ENCODE results near the gene CELA1.
A peak's percentile ranks its signal among the peaks of the same experiment; 100 is the strongest.
"Not testable (repeated sequence)": the region's sequence is repeated elsewhere in the genome, so short reads cannot be mapped to it uniquely, and the experiment has no call there.

CELA1 gene

GRCh38 chr12:51341251-51342007 lies 5.0 kb downstream of the CELA1 start:
- peak; percentile 19 for DNase-seq

GRCh38 chr12:51339750-51340149 lies 6.7 kb downstream of the CELA1 start:
- no peak for DNase-seq

- not testable (repeated sequence) for DNase-seq
Observed at GRCh38 chr12:51337336-51337735, 9.1 kb downstream of the CELA1 start.

GRCh38 chr12:51335931-51336330 lies 10.5 kb downstream of the CELA1 start:
- DNase-seq: no peak

- no peak for DNase-seq
Observed at GRCh38 chr12:51334764-51335163, 11.7 kb downstream of the CELA1 start.

GRCh38 chr12:51333536-51333935 lies 12.9 kb downstream of the CELA1 start:
- DNase-seq: no peak

DNA sequence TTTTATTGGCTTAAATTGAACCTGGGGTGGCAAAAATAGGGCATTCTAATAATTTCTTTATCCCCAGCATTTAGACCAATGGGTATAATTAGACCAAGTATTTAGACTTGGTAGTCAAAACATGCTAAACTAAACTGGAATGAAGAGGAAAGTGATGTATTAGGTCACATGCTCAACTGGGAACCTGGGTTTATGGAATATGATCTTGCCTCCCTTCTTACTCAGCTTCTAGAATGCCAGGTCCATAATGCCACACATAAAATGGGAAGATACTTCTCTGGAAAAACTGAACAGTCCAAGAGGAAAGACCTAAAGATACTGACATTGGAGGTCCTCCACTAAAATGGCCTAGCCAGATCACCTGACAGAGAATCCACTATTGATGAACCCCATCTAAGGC lies 16.3 kb downstream of the CELA1 start:
- no peak for DNase-seq

DNA sequence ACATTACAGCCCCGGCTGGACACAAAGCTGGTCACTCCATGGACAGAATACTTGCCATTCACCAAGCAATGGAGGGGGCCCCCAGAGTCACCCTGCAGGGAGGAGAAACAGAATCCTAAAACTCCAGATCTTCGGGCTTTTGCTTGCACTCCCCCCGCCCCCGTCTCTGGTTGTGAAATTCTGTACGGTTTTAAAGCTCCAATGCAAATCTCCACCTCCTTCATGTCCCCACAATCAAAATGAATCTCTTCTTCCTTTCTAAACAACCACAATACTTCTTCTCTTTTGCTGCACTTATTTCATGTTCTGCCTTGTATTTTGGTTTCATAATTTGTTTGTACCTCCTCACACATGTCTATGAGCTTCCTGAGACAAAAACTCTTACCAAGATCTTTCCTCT lies 16.7 kb downstream of the CELA1 start:
- no peak for DNase-seq

DNA sequence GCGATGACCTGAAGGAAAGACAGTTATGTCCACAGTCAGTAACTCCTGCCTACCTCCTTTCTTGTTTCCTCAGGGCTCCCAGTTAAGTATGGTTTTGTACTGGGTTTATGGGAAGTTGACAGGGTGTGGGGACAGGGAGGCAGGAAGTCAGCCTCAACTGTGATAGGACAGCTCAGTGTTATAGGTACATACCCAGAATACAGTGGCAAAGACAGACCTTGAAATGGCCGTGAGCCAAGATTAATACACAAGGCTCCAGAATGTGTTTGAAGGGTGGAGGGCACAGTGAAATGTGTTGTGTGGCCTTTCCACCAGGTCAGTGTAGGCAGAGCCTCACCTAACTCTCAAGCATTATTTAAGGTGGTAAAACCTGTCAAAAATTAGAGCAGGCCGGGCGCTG lies 17.9 kb downstream of the CELA1 start:
- DNase-seq: no peak

DNA sequence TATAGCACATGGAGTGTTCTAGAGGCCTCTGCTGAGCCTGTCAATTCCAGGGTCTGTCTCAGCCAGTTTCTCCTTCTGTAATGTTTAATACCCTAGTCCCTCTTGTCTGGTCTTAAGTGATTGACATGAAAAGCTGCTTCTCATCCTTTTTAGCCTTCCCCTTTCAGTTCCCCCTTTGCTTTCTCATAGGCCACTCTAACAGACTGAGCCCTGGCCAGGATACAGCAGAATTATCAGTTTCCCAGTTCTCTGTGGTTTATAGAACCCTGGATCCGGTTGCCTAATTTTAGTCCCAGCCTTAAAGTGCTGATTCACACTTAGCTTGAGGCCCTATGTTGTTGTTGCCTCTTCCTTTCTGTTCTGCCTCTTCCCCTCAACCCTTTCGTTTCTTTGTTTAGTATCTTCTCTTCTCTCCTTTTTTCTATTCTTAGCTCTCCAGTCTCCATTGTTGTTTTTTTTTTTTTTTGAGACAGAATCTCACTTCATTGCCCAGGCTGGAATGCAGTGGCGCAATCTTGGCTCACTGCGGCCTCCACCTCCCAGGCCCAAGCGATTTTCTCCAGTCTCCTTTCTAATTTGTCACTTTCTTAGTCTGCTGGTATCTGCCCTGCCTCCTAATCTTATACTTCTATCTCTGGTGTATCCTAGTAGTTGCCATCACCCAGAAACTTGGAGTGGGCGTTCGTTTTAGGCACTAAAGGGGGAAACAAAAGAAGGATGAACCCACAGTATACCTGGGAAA lies 19.6 kb downstream of the CELA1 start:
- DNase-seq: no peak

DNA sequence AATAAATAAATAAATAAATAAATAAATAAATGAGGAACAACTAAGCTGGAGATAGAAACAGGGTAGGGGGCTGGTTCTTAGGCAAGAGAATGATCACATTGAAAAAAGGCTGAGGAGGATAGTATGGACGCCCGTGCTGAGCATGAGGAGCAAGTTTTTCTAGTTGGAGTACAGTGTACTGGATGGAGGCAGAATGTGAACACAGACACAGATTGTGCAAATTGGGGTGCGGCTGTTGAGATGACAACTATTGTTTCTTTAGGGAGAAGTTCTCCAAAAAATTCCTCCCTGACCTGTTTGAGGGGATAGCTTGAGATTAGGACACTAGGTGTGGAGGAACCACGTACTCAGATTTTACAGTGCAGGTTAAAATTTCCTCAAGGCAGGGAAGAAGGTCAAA lies 21.5 kb downstream of the CELA1 start:
- no peak for DNase-seq

DNA sequence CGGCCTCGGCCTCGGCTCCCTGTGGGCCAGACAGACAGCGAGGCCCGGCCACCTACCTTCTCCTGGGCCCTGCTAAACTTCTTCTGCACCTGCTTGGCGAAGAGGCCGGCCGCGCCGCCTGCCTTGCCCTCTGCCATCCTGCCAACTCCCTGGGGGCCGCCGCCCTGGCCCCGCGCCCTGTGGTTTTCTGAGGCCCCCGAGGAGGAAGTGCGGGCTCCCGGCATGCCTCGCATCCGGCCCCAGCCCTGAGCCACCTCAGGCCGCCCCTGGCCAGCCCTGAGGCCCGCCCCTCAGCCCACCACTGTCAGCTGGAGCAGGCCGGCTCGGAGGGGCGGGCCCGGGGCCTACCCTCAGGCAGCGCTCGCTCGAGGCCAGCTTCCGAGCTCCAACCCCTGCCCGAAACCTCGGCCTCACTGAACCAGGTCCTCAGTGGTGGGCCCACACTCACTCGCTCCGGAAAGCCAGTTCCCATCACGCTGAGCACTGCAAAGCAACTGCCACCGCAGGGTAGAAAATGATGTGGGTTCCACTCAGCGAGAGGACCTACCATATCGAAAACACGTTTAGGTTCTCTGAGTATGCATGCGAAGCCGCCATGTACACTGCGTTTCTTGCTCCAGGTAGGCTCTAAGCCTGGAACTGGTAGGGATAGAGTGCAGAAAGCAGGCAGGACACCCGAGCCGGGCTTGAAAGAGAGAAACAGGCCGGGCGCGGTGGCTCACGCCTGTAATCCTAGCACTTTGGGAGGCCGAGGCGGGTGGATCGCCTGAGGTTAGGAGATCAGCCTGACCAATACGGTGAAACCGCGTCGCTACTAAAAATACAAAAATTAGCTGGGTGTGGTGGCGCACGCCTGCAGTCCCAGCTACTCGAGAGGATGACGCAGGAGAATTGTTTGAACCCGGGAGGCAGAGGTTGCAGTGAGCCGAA lies 22.2 kb downstream of the CELA1 start, which contains the start of gene BIN2:
BIN2 (minus strand) TSS at position 209 of the 930 bp plus-strand sequence; CDS start at position 137, 72 bp downstream.
- DNase-seq: no peak

- no peak for DNase-seq
Observed at GRCh38 chr12:51323317-51323960, 23.0 kb downstream of the CELA1 start.

- DNase-seq: no peak
Observed at GRCh38 chr12:51322452-51322851, 24.0 kb downstream of the CELA1 start.

DNA sequence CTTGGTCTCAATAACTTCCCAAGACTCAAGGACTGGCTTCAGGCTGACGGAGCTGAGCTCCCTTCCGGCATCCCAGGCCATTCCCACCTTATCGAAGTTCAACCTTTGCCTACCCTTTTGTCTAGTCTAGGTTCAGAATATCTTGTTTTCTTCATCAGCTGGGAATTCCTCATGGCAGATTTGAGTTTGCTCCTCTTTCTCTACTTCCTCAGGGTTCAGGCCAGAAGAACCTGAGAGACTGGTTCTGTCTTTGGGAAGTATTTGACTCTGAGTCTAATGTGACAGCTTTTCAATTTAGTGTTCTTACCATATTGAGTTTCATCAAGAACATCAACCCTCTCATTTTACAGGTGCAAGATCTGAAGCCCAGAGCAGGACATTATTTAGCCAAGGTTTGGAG lies 24.6 kb downstream of the CELA1 start:
- DNase-seq: no peak

GRCh38 chr12:51320695-51321320 lies 25.7 kb downstream of the CELA1 start:
- DNase-seq: no peak

- DNase-seq: no peak
Observed at GRCh38 chr12:51320311-51320694, 26.2 kb downstream of the CELA1 start.

- DNase-seq: no peak
Observed at GRCh38 chr12:51318846-51319599, 27.5 kb downstream of the CELA1 start.

- DNase-seq: not testable (repeated sequence)
Observed at GRCh38 chr12:51318057-51318806, 28.2 kb downstream of the CELA1 start.

DNA sequence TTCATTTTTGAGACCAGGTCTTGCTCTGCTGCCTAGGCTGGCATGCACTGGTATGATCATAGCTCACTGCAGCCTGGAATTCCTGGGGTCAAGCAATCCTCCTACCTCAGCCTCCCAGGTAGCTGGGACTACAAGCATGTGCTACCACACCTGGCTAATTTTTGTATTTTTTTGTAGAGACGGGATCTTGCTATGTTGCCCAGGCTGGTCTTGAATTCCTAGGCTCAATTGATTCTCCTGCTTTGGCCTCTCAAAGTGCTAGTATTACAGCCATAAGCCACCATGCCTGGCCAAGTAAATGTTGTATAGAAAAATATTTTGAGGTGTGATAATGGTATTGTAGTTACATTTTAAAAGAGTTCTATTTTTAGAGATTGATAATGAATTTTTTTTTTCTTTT lies 35.1 kb downstream of the CELA1 start:
- no peak for DNase-seq

All from KG1 (cell line).